Measurements from ENCODE around the gene MSN. TPM values are rescaled to one million over a fixed set of nuclear protein-coding genes. Genes with fewer than 3 reads are reported as not detected.

The MSN gene
- total and polyA plus RNA-seq, 2 of the 13 experiments (the other 11 are each of a cell fraction or from before 2014, with no cell fraction given): 0.15 TPM; not detected in 1

GRCh38 chrX:65643531-65644052 is 23.9 kb upstream of the MSN start (continued):
- no peak for TF ChIP-seq ZKSCAN5 (CRISPR knock-in tag; IDR thresholded peaks at IDR 0.05)
- TF ChIP-seq, protein P1, sequence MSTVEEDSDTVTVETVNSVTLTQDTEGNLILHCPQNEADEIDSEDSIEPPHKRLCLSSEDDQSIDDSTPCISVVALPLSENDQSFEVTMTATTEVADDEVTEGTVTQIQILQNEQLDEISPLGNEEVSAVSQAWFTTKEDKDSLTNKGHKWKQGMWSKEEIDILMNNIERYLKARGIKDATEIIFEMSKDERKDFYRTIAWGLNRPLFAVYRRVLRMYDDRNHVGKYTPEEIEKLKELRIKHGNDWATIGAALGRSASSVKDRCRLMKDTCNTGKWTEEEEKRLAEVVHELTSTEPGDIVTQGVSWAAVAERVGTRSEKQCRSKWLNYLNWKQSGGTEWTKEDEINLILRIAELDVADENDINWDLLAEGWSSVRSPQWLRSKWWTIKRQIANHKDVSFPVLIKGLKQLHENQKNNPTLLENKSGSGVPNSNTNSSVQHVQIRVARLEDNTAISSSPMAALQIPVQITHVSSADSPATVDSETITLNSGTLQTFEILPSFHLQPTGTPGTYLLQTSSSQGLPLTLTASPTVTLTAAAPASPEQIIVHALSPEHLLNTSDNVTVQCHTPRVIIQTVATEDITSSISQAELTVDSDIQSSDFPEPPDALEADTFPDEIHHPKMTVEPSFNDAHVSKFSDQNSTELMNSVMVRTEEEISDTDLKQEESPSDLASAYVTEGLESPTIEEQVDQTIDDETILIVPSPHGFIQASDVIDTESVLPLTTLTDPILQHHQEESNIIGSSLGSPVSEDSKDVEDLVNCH (CRISPR knock-in tag; IDR thresholded peaks at IDR 0.05): no peak

DNA sequence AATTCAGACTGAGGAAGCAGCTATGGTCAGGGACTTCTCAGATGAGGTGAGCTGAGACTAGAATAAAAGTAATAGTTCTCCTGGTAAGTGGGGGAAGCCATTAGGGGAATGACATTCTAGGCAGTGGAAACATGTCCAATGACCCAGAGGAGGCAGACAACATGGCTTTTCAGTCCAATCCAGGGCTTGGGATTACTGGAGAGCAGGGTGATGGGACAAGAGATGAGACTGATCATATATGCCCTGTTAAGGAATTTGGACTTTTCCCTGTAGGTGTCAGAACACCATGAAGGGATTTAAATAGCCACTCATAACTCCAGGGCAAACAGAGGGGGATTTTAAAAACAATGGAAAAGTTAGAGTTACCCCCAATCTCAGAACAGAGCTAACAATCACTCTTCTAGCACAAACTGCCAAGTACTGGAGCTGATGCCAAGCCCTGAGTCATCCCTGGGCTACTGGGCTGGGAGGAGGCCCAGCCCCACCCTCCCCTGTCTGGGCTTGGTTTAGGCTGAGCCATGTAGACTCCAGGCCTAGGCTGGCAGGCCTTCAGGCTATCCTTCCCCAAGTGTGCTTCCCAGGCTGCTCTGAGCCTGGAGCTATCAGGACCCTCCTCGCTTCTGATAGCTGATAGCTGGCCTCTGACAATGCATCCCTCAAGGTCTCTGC is 22.7 kb upstream of the MSN start:
- POLR2A ChIA-PET: no interaction called here
- H3K79me2 ChIP-seq (ENCODE audit: insufficient read depth, low read length): no peaks in the 10 kb centered on the region
- CTCF ChIA-PET (ENCODE audit: low intra/inter-chr PET ratio, low total read pairs): no interaction called here
- no peak overlapping the region for H3K4me3 ChIP-seq (replicated peaks in 1 of 3; ENCODE audit: insufficient read depth in 1 of 3, low read depth in 2 of 3, low read length in 3 of 3)
- H3K4me2 ChIP-seq (ENCODE audit: low read depth, low read length): no peak overlapping the region
- H3K27ac ChIP-seq (ENCODE audit: extremely low read length, insufficient read depth, low read length): no peak overlapping the region
- in situ Hi-C loops (cut with HindIII; ENCODE audit: extremely low pct_ligation_motif_present, low pct_unique_long_range_greater_than_20kb): no loop called here
- no peaks in the 10 kb centered on the region for H3K27me3 ChIP-seq (ENCODE audit: control insufficient read depth in 1 of 2, insufficient read depth in 2 of 2, low read length in 2 of 2)
- ATAC-seq (no peak), DNase-seq (ENCODE audit: low spot score) (no peak), FAIRE-seq (no peak)
- H3K9ac ChIP-seq (ENCODE audit: insufficient read depth, low read depth, low read length): no peak overlapping the region
- no peaks in the 10 kb centered on the region for H3K4me1 ChIP-seq (ENCODE audit: insufficient read depth, low read length)
- H3K36me3 ChIP-seq (replicated peaks in 1 of 2; ENCODE audit: control insufficient read depth in 1 of 2, insufficient read depth in 2 of 2, low read length in 2 of 2): no peaks in the 10 kb centered on the region
- intact Hi-C loops (cut with micrococcal nuclease; ENCODE audit: unreplicated experiment): no loop called here
- no TSS peak for BruUV-seq (replicated peaks)
- H2AFZ ChIP-seq (ENCODE audit: low read length): no peak overlapping the region
- H4K20me1 ChIP-seq (ENCODE audit: insufficient read depth, low read length): no peaks in the 10 kb centered on the region
- no peaks in the 10 kb centered on the region for H3K9me3 ChIP-seq (ENCODE audit: low read length)
- TF ChIP-seq, protein P2, sequence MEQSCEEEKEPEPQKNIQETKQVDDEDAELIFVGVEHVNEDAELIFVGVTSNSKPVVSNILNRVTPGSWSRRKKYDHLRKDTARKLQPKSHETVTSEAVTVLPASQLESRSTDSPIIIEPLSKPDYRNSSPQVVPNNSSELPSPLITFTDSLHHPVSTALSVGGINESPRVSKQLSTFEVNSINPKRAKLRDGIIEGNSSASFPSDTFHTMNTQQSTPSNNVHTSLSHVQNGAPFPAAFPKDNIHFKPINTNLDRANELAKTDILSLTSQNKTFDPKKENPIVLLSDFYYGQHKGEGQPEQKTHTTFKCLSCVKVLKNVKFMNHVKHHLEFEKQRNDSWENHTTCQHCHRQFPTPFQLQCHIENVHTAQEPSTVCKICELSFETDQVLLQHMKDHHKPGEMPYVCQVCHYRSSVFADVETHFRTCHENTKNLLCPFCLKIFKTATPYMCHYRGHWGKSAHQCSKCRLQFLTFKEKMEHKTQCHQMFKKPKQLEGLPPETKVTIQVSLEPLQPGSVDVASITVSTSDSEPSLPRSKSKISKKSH (CRISPR knock-in tag; IDR thresholded peaks at IDR 0.05; ENCODE audit: borderline replicate concordance): no peak
- no peak for TF ChIP-seq NFYB (CRISPR knock-in tag; IDR thresholded peaks at IDR 0.05)
- WGBS (ENCODE audit: low lambda C conversion rate): no CpG with 5 or more reads among the region's 1 CpG

Data from HepG2 (cell line).